RWPE2 (cell line): Measurements from ENCODE around the gene CDHR5.

Source experiments
- ATAC-seq: fragments of 200-7000 bp; cut with Tn5 transposase; 3 replicates; pipeline ENCODE4 v1.9.1; 2021; ENCODE audit warnings: low read depth
- DNase-seq: peaks from one replicate; pipeline ENCODE4 v3.0.0-alpha.2; 2020; ENCODE audit warnings: low spot score
- H3K27ac ChIP-seq: fragments of 450-650 bp; 2 replicates; pipeline ENCODE4 v1.5.1; 2017; ENCODE audit warnings: mild to moderate bottlenecking; ENCODE audit not compliant: poor library complexity, severe bottlenecking
- H3K27me3 ChIP-seq: fragments of 250-450 bp; sonication (Bioruptor Pico); 2 replicates; pipeline ENCODE4 v1.5.1; 2021; ENCODE audit warnings: mild to moderate bottlenecking, moderate library complexity; ENCODE audit not compliant: insufficient read depth, poor library complexity, severe bottlenecking
- H3K36me3 ChIP-seq: fragments of 250-450 bp; sonication (Bioruptor Pico); 2 replicates; pipeline ENCODE4 v1.5.1; 2020; ENCODE audit warnings: low read depth, mild to moderate bottlenecking, moderate library complexity
- H3K4me1 ChIP-seq: fragments of 250-450 bp; sonication (Bioruptor Pico); 2 replicates; pipeline ENCODE4 v1.5.1; 2021; ENCODE audit warnings: mild to moderate bottlenecking, moderate library complexity; ENCODE audit not compliant: insufficient read depth, poor library complexity, severe bottlenecking
- H3K4me3 ChIP-seq: fragments of 250-450 bp; sonication (Bioruptor Pico); 2 replicates; pipeline ENCODE4 v1.5.1; 2021; ENCODE audit warnings: mild to moderate bottlenecking, moderate library complexity; ENCODE audit not compliant: severe bottlenecking
- H3K9me3 ChIP-seq: fragments of 250-450 bp; sonication (Bioruptor Pico); 2 replicates; pipeline ENCODE4 v1.5.1; 2021; ENCODE audit warnings: mild to moderate bottlenecking, moderate library complexity; ENCODE audit not compliant: severe bottlenecking
- CTCF ChIP-seq: fragments of 450-650 bp; IDR thresholded peaks from one replicate; pipeline ENCODE4 v1.5.1; 2017; ENCODE audit warnings: mild to moderate bottlenecking, moderate library complexity; ENCODE audit not compliant: poor library complexity, severe bottlenecking

CDHR5 gene

GRCh38 chr11:612961-613300, 11.8 kb downstream of the CDHR5 start:
- peaks cover 52% of the 10 kb centered on the region for H3K36me3 ChIP-seq
- ATAC-seq = no peak
- no peak overlapping the region for H3K4me3 ChIP-seq
- no peak overlapping the region for H3K27ac ChIP-seq
- H3K4me1 ChIP-seq = peaks cover 10% of the 10 kb centered on the region
- DNase-seq = peak; percentile 60
- TF ChIP-seq CTCF = no peak
- no peaks in the 10 kb centered on the region for H3K27me3 ChIP-seq
- H3K9me3 ChIP-seq = no peaks in the 10 kb centered on the region

GRCh38 chr11:612201-612960, 12.4 kb downstream of the CDHR5 start:
- no peak overlapping the region for H3K4me3 ChIP-seq
- H3K36me3 ChIP-seq = peaks cover 57% of the 10 kb centered on the region
- no peak overlapping the region for H3K27ac ChIP-seq
- ATAC-seq (no peak), DNase-seq (peak; percentile 70)
- peaks cover 10% of the 10 kb centered on the region for H3K4me1 ChIP-seq
- no peaks in the 10 kb centered on the region for H3K9me3 ChIP-seq
- H3K27me3 ChIP-seq = no peaks in the 10 kb centered on the region
- no peak for TF ChIP-seq CTCF

GRCh38 chr11:611001-611996, 13.5 kb downstream of the CDHR5 start:
- no peak for TF ChIP-seq CTCF
- no peak for ATAC-seq
- H3K36me3 ChIP-seq = peaks cover 68% of the 10 kb centered on the region

GRCh38 chr11:610146-610801, 14.5 kb downstream of the CDHR5 start:
- H3K27me3 ChIP-seq = no peaks in the 10 kb centered on the region
- no peak overlapping the region for H3K4me3 ChIP-seq
- peaks cover 10% of the 10 kb centered on the region for H3K4me1 ChIP-seq
- no peaks in the 10 kb centered on the region for H3K9me3 ChIP-seq
- ATAC-seq (no peak), DNase-seq (peak; percentile 61)
- H3K36me3 ChIP-seq = peaks cover 77% of the 10 kb centered on the region
- H3K27ac ChIP-seq = no peak overlapping the region
- TF ChIP-seq CTCF = no peak

More at GRCh38 chr11:611001-611996, 13.5 kb downstream of the CDHR5 start:
- Histone ChIP-seq H3K4me3 (no peak overlapping the region), H3K4me1 (peaks cover 10% of the 10 kb centered on the region), H3K27ac (no peak overlapping the region), H3K27me3 (no peaks in the 10 kb centered on the region), H3K9me3 (no peaks in the 10 kb centered on the region)
- DNase-seq = peak; percentile 65
